ENCODE data around the gene CTBS. TPM values are rescaled to one million over a fixed set of nuclear protein-coding genes. Genes with fewer than 3 reads are reported as not detected.

CTBS gene
- total and polyA plus RNA-seq, 2 experiments from 2014 or later = 25.4 to 33.6 TPM

GRCh38 chr1:84504580-84505492 is 69.4 kb downstream of the CTBS start:
- peak overlapping the region; percentile 57 for H2AFZ ChIP-seq
- peaks cover 49% of the 10 kb centered on the region for H4K20me1 ChIP-seq (ENCODE audit: insufficient read depth, poor library complexity, severe bottlenecking)
- peak overlapping the region; percentile 95 for H3K4me3 ChIP-seq
- H3K9me2 ChIP-seq (replicated peaks; ENCODE audit: insufficient read depth) = no peaks in the 10 kb centered on the region
- peaks cover 20% of the 10 kb centered on the region for H3K4me1 ChIP-seq (ENCODE audit: insufficient read depth)
- H3K79me2 ChIP-seq = peaks cover 70% of the 10 kb centered on the region
- 11% methylated on average over 17 of the region's 17 CpGs for WGBS (ENCODE audit: low lambda C conversion rate, missing lambda C conversion rate)
- no peaks in the 10 kb centered on the region for H3K27me3 ChIP-seq
- peak overlapping the region; percentile 98 for H3K27ac ChIP-seq
- H3K36me3 ChIP-seq (replicated peaks; ENCODE audit: insufficient read depth, low read depth) = no peaks in the 10 kb centered on the region
- no peak for TF ChIP-seq EZH2phosphoT487 (IDR thresholded peaks at IDR 0.05; ENCODE audit: low read depth, severe bottlenecking, unreplicated experiment)
- TF ChIP-seq, protein P1, sequence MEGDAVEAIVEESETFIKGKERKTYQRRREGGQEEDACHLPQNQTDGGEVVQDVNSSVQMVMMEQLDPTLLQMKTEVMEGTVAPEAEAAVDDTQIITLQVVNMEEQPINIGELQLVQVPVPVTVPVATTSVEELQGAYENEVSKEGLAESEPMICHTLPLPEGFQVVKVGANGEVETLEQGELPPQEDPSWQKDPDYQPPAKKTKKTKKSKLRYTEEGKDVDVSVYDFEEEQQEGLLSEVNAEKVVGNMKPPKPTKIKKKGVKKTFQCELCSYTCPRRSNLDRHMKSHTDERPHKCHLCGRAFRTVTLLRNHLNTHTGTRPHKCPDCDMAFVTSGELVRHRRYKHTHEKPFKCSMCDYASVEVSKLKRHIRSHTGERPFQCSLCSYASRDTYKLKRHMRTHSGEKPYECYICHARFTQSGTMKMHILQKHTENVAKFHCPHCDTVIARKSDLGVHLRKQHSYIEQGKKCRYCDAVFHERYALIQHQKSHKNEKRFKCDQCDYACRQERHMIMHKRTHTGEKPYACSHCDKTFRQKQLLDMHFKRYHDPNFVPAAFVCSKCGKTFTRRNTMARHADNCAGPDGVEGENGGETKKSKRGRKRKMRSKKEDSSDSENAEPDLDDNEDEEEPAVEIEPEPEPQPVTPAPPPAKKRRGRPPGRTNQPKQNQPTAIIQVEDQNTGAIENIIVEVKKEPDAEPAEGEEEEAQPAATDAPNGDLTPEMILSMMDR (IDR thresholded peaks at IDR 0.05; ENCODE audit: poor library complexity) = no peak
- TF ChIP-seq EZH2 (IDR thresholded peaks at IDR 0.05; ENCODE audit: borderline replicate concordance) = no peak
- DNase-seq (ENCODE audit: low spot score) = peak; percentile 23
- H3K4me2 ChIP-seq = peak overlapping the region; percentile 83
- no peaks in the 10 kb centered on the region for H3K9me3 ChIP-seq (ENCODE audit: low read depth)

GRCh38 chr1:84502927-84503326 is 71.3 kb downstream of the CTBS start:
- TF ChIP-seq, protein P1 (IDR thresholded peaks at IDR 0.05; ENCODE audit: poor library complexity) = no peak
- TF ChIP-seq EZH2 (IDR thresholded peaks at IDR 0.05; ENCODE audit: borderline replicate concordance) (no peak), EZH2phosphoT487 (IDR thresholded peaks at IDR 0.05; ENCODE audit: low read depth, severe bottlenecking, unreplicated experiment) (no peak)
- H3K36me3 ChIP-seq (replicated peaks; ENCODE audit: insufficient read depth, low read depth) = no peaks in the 10 kb centered on the region
- no peak for DNase-seq (ENCODE audit: low spot score)
- no peaks in the 10 kb centered on the region for H3K27me3 ChIP-seq
- H3K79me2 ChIP-seq = peaks cover 85% of the 10 kb centered on the region
- peaks cover 20% of the 10 kb centered on the region for H3K4me1 ChIP-seq (ENCODE audit: insufficient read depth)
- H3K4me3 ChIP-seq = no peak overlapping the region
- no peaks in the 10 kb centered on the region for H3K9me3 ChIP-seq (ENCODE audit: low read depth)
- H4K20me1 ChIP-seq (ENCODE audit: insufficient read depth, poor library complexity, severe bottlenecking) = peaks cover 65% of the 10 kb centered on the region
- no peaks in the 10 kb centered on the region for H3K9me2 ChIP-seq (replicated peaks; ENCODE audit: insufficient read depth)
- no peak overlapping the region for H3K27ac ChIP-seq
- no peak overlapping the region for H2AFZ ChIP-seq
- WGBS (ENCODE audit: low lambda C conversion rate, missing lambda C conversion rate) = 77% methylated on average over 5 of the region's 5 CpGs
- peak overlapping the region; percentile 83 for H3K4me2 ChIP-seq

Other genes starting within 250 kb of the CTBS start
- 0.68 TPM in 1 of 2 replicates, not detected in the other for gene DNASE2B, start 176.0 kb downstream of the CTBS start, total RNA-seq
- 0.32 TPM in 1 of 2 replicates, not detected in the other for gene DNASE2B, start 176.0 kb downstream of the CTBS start, polyA plus RNA-seq
- gene RPF1, start 95.2 kb downstream of the CTBS start, total RNA-seq = 31.7 and 35.3 TPM in 2 replicates
- 29.6 and 31.5 TPM in 2 replicates for gene RPF1, start 95.2 kb downstream of the CTBS start, polyA plus RNA-seq
- 0.90 and 2.6 TPM in 2 replicates for gene SPATA1, start 68.1 kb downstream of the CTBS start, total RNA-seq
- gene SPATA1, start 68.1 kb downstream of the CTBS start, polyA plus RNA-seq = 0.70 and 1.4 TPM in 2 replicates
- gene GNG5, start 67.9 kb downstream of the CTBS start, total RNA-seq = 131 and 145 TPM in 2 replicates
- 542 and 573 TPM in 2 replicates for gene GNG5, start 67.9 kb downstream of the CTBS start, polyA plus RNA-seq
- 38.0 and 39.9 TPM in 2 replicates for gene SSX2IP, start 116.0 kb upstream of the CTBS start, total RNA-seq
- 17.1 and 26.5 TPM in 2 replicates for gene SSX2IP, start 116.0 kb upstream of the CTBS start, polyA plus RNA-seq

All from hepatocyte (in vitro differentiated cells).